ENCODE data around the gene ICA1. TPM values are rescaled to one million over a fixed set of nuclear protein-coding genes. Genes with fewer than 3 reads are reported as not detected.

ICA1 gene
- total and polyA plus RNA-seq, 2 experiments from 2014 or later: 45.2 to 83.7 TPM

DNA sequence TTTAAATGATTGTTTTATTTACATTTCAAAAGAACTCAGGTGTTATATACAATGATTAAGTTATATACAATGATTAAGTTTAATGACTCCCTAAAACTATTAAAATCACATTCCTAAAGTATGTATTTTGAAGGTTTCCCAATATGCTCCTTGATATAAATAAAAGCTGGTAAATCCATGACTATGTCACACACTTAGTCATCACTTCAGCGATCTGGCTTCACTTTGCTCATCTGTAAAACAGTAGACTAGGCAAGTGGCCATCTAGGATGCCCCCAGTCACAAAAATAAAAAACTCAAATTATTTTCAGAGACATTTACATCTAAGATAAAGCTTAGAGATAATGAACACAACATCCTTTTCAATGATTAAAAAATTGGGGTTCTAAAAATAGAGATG, 10.8 kb downstream of the ICA1 start:
- H3K27ac Mint-ChIP-seq: no peak overlapping the region
- H3K36me3 Mint-ChIP-seq (ENCODE audit: low read depth): no peaks in the 10 kb centered on the region; the same call in 2 of the 3 replicates
- TF ChIP-seq EZH2 (IDR thresholded peaks at IDR 0.05; ENCODE audit: low read depth, unreplicated experiment) (no peak), ZNF462 (CRISPR knock-in tag; IDR thresholded peaks at IDR 0.05) (no peak), JUNB (IDR thresholded peaks at IDR 0.05; ENCODE audit: unreplicated experiment) (no peak), STAT1 (IDR thresholded peaks at IDR 0.05; ENCODE audit: unreplicated experiment) (no peak), POLR2AphosphoS5 (IDR thresholded peaks at IDR 0.05; ENCODE audit: low read depth) (no peak), ZNF114 (CRISPR knock-in tag; IDR thresholded peaks at IDR 0.05) (no peak), EZH2phosphoT487 (IDR thresholded peaks at IDR 0.05; ENCODE audit: unreplicated experiment) (no peak), ZNF331 (CRISPR knock-in tag; IDR thresholded peaks at IDR 0.05; ENCODE audit: low read depth) (no peak), REST (IDR thresholded peaks at IDR 0.05; ENCODE audit: unreplicated experiment) (no peak), NANOG (IDR thresholded peaks at IDR 0.05; ENCODE audit: borderline replicate concordance) (no peak), CREB1 (CRISPR knock-in tag; IDR thresholded peaks at IDR 0.05; ENCODE audit: low read depth) (no peak)
- TF ChIP-seq, protein P1, sequence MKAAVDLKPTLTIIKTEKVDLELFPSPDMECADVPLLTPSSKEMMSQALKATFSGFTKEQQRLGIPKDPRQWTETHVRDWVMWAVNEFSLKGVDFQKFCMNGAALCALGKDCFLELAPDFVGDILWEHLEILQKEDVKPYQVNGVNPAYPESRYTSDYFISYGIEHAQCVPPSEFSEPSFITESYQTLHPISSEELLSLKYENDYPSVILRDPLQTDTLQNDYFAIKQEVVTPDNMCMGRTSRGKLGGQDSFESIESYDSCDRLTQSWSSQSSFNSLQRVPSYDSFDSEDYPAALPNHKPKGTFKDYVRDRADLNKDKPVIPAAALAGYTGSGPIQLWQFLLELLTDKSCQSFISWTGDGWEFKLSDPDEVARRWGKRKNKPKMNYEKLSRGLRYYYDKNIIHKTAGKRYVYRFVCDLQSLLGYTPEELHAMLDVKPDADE (IDR thresholded peaks at IDR 0.05): no peak
- TF ChIP-seq, protein P2, sequence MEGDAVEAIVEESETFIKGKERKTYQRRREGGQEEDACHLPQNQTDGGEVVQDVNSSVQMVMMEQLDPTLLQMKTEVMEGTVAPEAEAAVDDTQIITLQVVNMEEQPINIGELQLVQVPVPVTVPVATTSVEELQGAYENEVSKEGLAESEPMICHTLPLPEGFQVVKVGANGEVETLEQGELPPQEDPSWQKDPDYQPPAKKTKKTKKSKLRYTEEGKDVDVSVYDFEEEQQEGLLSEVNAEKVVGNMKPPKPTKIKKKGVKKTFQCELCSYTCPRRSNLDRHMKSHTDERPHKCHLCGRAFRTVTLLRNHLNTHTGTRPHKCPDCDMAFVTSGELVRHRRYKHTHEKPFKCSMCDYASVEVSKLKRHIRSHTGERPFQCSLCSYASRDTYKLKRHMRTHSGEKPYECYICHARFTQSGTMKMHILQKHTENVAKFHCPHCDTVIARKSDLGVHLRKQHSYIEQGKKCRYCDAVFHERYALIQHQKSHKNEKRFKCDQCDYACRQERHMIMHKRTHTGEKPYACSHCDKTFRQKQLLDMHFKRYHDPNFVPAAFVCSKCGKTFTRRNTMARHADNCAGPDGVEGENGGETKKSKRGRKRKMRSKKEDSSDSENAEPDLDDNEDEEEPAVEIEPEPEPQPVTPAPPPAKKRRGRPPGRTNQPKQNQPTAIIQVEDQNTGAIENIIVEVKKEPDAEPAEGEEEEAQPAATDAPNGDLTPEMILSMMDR (conservative IDR thresholded peaks at IDR 0.05; ENCODE audit: low read depth in 2 of 2): no peak
- H3K4me3 Mint-ChIP-seq: no peak overlapping the region
- H4K20me1 ChIP-seq (replicated peaks; ENCODE audit: insufficient read depth): no peaks in the 10 kb centered on the region
- no peak overlapping the region for H3K4me3 ChIP-seq
- DNase-seq (ENCODE audit: low spot score): no peak
- no peak overlapping the region for H3K27ac ChIP-seq (ENCODE audit: low read depth)
- peaks cover 2% of the 10 kb centered on the region for H3K27me3 Mint-ChIP-seq (ENCODE audit: insufficient read depth, low read depth, poor library complexity)
- H3K4me2 ChIP-seq: no peak overlapping the region
- no peak overlapping the region for H2AFZ ChIP-seq
- no peaks in the 10 kb centered on the region for H3K9me2 ChIP-seq (ENCODE audit: insufficient read depth)
- H3K9me3 Mint-ChIP-seq: no peaks in the 10 kb centered on the region
- H3K4me1 Mint-ChIP-seq: peaks cover 5% of the 10 kb centered on the region; the same call in 2 of the 3 replicates
- H3K79me2 ChIP-seq (replicated peaks; ENCODE audit: insufficient read depth): no peaks in the 10 kb centered on the region; the same call in 1 of the 2 replicates
- H3K36me3 ChIP-seq (ENCODE audit: insufficient read depth): no peaks in the 10 kb centered on the region
- H3K4me1 ChIP-seq (ENCODE audit: insufficient read depth): no peaks in the 10 kb centered on the region
- no peaks in the 10 kb centered on the region for H3K27me3 ChIP-seq (ENCODE audit: insufficient read depth)
- no peak for ATAC-seq
- H3F3A ChIP-seq (replicated peaks; ENCODE audit: low read depth): no peaks in the 10 kb centered on the region
